BE2C (cell line): ENCODE measurements around the gene RASAL2.
"Not testable (repeated sequence)": the region's sequence is repeated elsewhere in the genome, so short reads cannot be mapped to it uniquely, and the experiment has no call there.

ENCODE experiments used
- DNase-seq: peaks from one replicate; pipeline ENCODE4 v3.0.0-alpha.2; 2020
- H3K27me3 ChIP-seq: fragments of 250-450 bp; sonication (Bioruptor Pico); 2 replicates; pipeline ENCODE4 v1.5.1; 2020; ENCODE audit warnings: mild to moderate bottlenecking
- H3K36me3 ChIP-seq: fragments of 250-450 bp; sonication (Bioruptor Pico); 2 replicates; pipeline ENCODE4 v1.5.1; 2020; ENCODE audit warnings: mild to moderate bottlenecking
- H3K4me1 ChIP-seq: fragments of 250-450 bp; sonication (Bioruptor Pico); 2 replicates; pipeline ENCODE4 v1.5.1; 2020
- H3K4me3 ChIP-seq: 2 replicates; pipeline ENCODE4 v1.5.1; 2011; ENCODE audit warnings: low read depth, low read length
- H3K9me3 ChIP-seq: fragments of 250-450 bp; sonication (Bioruptor Pico); 2 replicates; pipeline ENCODE4 v1.5.1; 2020
- TF ChIP-seq, protein P1 (sequence below): IDR thresholded peaks from 2 replicates; pipeline ENCODE4 v1.5.1; 2012; ENCODE audit warnings: mild to moderate bottlenecking, low read depth, low read length

Gene RASAL2

DNA sequence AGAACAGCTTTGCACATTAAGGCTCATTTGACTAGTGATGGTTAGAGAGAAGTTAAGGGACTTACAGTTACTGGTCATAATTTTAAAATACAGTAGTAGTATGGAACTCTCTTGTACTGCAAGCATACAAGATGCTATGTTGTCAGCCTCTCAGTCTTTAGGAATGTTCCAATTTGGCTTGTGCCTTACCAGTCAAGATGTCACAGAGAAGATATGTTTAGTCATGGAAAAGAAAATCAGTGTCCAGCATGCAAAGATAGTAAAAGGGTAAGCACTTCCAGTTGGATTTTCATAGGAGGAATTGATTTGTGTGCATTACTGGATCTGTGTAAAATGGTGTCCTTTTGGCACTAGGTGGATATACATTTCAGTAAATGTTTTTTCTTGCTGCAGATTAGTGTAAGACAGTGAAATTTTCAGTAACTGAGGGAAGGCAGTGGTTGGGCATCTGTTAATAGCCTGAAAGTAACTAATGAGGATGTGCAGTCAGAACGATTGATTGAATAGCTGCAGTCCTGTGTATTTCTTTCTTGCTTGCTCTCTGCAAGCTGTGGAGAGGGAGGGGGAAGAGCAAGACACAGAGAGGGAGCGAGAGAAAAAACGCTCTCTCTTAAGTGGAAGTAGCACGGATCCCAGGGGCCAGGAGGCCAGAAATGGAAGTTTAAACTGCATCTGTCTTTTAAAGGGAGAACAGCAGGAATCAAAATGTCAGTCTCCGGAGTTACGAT lies 294.7 kb downstream of the RASAL2 start:
- DNase-seq = no peak
- H3K27me3 ChIP-seq = no peaks in the 10 kb centered on the region

DNA sequence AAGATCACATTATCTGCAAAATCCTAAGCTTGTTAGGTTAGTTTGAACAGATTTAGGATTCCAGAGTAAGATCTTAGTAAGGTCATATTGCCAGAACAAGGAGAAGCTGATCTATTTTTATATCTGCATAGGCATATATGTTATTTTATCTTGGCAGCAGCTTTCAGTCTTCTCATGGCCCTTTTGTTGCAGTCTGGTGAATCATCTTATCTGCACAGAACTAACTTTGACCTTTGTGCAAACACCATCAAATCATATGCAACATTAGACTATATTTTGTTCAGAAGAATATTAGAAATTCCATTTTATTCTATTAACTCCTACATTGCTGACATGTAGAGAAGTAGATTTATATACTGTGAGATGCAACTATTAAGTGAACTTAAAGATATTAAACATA lies 295.5 kb downstream of the RASAL2 start:
- TF ChIP-seq, protein P1, sequence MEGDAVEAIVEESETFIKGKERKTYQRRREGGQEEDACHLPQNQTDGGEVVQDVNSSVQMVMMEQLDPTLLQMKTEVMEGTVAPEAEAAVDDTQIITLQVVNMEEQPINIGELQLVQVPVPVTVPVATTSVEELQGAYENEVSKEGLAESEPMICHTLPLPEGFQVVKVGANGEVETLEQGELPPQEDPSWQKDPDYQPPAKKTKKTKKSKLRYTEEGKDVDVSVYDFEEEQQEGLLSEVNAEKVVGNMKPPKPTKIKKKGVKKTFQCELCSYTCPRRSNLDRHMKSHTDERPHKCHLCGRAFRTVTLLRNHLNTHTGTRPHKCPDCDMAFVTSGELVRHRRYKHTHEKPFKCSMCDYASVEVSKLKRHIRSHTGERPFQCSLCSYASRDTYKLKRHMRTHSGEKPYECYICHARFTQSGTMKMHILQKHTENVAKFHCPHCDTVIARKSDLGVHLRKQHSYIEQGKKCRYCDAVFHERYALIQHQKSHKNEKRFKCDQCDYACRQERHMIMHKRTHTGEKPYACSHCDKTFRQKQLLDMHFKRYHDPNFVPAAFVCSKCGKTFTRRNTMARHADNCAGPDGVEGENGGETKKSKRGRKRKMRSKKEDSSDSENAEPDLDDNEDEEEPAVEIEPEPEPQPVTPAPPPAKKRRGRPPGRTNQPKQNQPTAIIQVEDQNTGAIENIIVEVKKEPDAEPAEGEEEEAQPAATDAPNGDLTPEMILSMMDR = no peak
- H3K9me3 ChIP-seq = no peaks in the 10 kb centered on the region
- no peak for DNase-seq

More for the DNA sequence above, 294.7 kb downstream of the RASAL2 start:
- H3K9me3 ChIP-seq = no peaks in the 10 kb centered on the region
- no peaks in the 10 kb centered on the region for H3K4me1 ChIP-seq
- H3K4me3 ChIP-seq = no peak overlapping the region
- TF ChIP-seq, protein P1 = no peak
- no peaks in the 10 kb centered on the region for H3K36me3 ChIP-seq

DNA sequence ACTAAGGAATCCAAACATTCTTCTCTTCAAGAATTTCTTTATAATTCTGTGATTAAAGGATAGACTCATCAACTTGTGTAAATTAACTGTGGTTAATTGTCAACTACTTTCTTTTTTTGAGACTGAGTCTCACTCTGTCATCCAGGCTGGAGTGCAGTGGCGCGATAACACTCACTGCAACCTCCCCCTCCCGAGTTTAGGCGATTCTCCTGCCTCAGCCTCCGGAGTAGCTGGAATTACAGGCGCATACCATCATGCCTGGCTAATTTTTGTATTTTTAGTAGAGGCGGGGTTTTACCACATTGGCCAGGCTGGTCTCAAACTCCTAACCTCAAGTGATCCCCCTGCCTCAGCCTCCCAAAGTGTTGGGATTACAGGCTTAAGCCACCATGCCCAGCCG lies 296.4 kb downstream of the RASAL2 start:
- H3K36me3 ChIP-seq, DNase-seq: not testable (repeated sequence)

More for the DNA sequence above, 295.5 kb downstream of the RASAL2 start:
- H3K36me3 ChIP-seq = no peaks in the 10 kb centered on the region
- no peaks in the 10 kb centered on the region for H3K4me1 ChIP-seq
- H3K27me3 ChIP-seq = no peaks in the 10 kb centered on the region
- H3K4me3 ChIP-seq = no peak overlapping the region

DNA sequence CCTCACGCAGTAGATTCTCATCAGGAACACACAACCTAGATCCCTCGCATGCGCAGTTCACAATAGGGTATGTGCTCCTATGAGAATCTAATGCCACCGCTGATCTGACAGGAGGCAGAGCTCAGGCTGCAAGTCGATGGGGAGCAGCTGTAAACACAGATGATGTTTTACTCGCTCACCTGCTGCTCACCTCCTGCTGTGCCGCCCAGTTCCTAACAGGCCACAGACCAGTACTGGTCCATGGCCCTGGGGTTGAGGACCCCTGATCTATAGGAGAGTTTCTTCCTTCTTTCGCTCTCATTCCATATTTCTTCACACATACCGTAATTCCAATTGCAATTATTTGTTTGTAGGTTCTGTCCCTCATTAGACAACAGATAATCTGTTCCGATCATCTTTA lies 299.5 kb downstream of the RASAL2 start:
- no peak overlapping the region for H3K4me3 ChIP-seq
- DNase-seq = no peak
- no peaks in the 10 kb centered on the region for H3K27me3 ChIP-seq
- H3K4me1 ChIP-seq = no peaks in the 10 kb centered on the region
- TF ChIP-seq, protein P1 = no peak
- H3K36me3 ChIP-seq = no peaks in the 10 kb centered on the region
- H3K9me3 ChIP-seq = no peaks in the 10 kb centered on the region

More for the DNA sequence above, 296.4 kb downstream of the RASAL2 start:
- H3K4me1 ChIP-seq, H3K9me3 ChIP-seq, H3K4me3 ChIP-seq, H3K27me3 ChIP-seq: not testable (repeated sequence)

DNA sequence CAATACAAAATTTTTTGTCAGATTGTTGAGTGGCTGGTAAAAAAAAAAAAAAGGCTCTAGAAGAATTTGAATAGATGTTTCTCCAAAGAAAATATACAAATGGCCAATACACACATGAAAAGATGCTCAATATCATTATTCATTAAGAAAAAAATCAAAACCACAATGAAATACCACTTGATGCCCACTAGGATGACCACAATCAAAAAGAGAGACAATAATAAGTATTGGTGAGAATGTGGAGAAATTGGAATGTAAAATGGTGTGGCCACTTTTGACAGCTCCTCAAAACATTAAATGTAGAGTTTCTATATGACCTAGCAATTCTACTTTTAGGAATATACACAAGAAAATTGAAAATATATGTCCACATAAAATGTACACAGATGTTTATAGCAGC lies 302.9 kb downstream of the RASAL2 start:
- TF ChIP-seq, protein P1 = no peak
- no peaks in the 10 kb centered on the region for H3K9me3 ChIP-seq
- no peaks in the 10 kb centered on the region for H3K27me3 ChIP-seq
- no peaks in the 10 kb centered on the region for H3K36me3 ChIP-seq
- no peak overlapping the region for H3K4me3 ChIP-seq
- DNase-seq = no peak
- no peaks in the 10 kb centered on the region for H3K4me1 ChIP-seq

DNA sequence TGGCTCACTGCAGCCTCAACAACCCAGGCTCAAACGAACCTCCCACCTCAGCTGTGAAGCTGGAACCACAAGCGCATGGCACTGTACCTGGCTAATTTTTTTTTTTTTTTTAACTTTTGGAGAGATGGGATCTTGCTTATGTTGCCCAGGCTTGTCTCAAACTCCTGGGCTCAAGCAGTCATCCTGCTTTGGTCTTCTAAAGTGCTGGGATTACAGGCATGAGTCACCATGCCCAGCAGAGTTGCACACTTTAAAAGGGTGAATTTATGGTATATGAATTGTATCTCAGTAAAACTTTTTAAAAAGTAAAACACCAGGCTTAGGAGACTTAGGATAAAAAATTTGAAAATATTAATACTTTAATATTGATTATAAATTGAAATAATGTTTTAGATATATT lies 303.8 kb downstream of the RASAL2 start:
- Histone ChIP-seq H3K27me3 (no peaks in the 10 kb centered on the region), H3K4me1 (no peaks in the 10 kb centered on the region), H3K9me3 (no peaks in the 10 kb centered on the region), H3K36me3 (no peaks in the 10 kb centered on the region), H3K4me3 (no peak overlapping the region)
- TF ChIP-seq, protein P1 = no peak
- DNase-seq = no peak
